IPS-11a (cell line): ENCODE data around the gene FARP1.

Source experiments
- H3K4me3 ChIP-seq: one replicate; pipeline ENCODE4 v1.5.1; 2013; ENCODE audit warnings: low read depth, low read length, control low read depth

FARP1 gene

DNA sequence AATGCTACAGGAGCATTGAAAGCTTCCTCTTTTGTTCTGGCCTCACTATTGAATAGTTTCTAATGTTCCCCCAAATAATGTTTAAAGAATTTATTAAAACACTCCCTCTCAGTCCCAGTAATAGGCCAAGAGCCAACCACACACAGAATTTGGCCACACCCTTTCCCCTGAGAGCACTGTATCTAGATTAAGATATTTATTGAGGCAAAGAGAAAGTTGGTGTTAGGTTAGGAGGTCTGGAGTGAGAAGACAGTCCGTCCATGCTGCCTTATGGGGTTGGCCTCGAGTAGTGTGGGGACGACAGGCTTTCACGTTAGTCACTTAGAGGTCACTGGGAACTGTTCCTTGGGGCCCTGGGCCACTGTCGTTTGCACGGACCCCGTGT, 157.1 kb downstream of the FARP1 start:
- no peak overlapping the region for H3K4me3 ChIP-seq

DNA sequence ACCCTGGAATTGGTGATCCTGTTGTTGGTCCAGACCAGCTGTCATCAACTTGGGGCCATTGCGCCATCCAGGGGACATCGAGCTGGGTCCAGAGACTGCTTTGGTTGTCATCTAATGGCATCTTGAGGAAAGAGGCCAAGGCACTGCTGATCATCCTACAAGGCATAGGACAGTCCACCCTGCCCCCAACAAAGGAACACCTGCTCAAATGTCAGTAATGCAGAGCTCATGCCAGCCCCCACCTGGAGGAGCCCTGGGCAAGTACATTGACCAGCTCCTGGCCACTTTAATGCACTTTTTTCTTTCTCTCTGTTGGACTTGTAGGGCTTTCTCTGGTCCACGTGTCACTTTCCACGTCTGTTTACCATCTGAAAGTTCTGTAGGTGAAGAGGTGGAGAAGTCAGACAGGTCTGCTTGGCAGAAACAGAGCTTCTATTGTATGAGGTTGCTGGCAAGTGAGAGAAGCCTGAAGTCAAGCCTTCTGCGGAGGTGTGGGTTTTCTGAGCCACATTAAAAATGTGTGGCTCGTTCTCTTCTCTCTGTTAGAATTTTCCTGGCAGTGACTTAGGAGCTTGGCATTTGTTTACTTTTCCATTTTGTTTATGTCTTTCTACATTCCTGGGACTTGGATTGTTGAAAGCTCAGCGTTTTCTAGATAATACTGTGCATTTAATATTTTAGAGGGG, 158.2 kb downstream of the FARP1 start:
- H3K4me3 ChIP-seq: no peak overlapping the region

- H3K4me3 ChIP-seq: no peak overlapping the region
These were observed 158.8 kb downstream of the FARP1 start for GRCh38 chr13:98301721-98302120.

DNA sequence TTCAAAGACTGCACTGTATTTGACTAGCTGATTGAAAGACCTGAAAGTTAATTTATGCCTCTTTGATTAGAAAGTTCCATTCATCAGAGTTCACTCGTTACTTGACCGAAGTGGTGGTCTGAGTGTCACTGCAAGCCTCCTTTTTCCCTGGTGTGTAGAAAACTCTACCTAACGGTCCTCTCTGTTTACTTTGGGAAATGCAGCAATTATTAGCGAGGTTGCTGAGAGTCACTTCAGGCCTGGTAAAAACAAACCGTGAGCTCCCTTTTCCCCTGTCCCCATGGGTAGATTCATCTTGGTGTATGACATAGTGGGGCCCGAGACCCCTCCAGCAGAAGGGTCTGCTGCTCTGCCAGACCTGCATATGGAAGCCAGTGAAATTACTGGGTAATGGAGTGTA, 161.0 kb downstream of the FARP1 start:
- no peak overlapping the region for H3K4me3 ChIP-seq

GRCh38 chr13:98305670-98306069, 162.8 kb downstream of the FARP1 start:
- H3K4me3 ChIP-seq: no peak overlapping the region

DNA sequence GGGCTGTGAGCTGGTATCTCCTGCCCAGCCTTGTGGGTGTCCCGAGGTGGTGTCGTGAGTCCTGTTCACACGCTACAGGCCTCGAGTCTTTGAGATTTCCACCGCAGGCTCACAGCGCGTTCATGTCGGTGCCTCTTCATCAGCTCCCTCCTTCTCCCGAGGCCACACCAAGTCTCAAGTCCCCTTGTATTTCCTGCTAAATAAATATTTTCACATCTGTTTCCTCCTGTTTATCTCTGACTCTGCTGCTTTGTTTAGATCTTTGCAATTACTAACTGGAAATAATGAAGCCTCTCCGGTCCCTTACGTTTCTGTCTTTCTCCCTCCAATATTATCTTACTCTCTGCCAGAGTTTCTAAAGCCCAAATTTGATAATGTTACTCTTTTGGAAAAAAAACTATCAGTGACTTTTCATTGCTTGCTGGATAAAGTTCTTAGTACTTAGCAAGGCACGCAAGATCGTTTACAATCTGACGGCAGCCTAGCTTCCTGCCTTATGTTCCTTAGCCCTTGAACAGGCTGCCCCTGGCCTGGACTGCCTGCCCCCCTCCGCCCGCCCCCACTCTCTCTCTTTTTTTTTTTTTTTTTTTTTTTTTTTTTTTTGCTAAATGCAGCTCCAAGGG, 164.7 kb downstream of the FARP1 start:
- no peak overlapping the region for H3K4me3 ChIP-seq

- no peak overlapping the region for H3K4me3 ChIP-seq
These were observed 165.4 kb downstream of the FARP1 start for GRCh38 chr13:98308086-98308911.

- H3K4me3 ChIP-seq: no peak overlapping the region
These were observed 166.9 kb downstream of the FARP1 start for GRCh38 chr13:98309569-98310335.

GRCh38 chr13:98310485-98311199, 167.7 kb downstream of the FARP1 start:
- no peak overlapping the region for H3K4me3 ChIP-seq

DNA sequence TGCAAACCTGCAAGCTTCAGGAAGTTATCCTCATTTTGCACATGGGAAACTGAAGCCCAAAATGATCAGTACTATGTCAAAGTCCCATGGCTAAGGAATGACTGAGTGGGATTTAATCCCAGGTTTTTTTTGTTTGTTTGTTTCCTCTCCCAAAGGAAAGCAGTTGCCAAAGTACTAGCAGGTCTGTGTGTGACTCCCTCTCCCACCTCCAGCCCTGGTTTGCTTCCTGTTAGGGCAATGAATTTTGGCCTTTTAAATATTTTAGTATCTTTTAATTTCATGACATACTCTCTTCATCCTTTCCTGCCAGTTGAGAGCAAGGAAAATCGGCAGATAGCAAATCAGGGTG, 168.3 kb downstream of the FARP1 start:
- H3K4me3 ChIP-seq: no peak overlapping the region

DNA sequence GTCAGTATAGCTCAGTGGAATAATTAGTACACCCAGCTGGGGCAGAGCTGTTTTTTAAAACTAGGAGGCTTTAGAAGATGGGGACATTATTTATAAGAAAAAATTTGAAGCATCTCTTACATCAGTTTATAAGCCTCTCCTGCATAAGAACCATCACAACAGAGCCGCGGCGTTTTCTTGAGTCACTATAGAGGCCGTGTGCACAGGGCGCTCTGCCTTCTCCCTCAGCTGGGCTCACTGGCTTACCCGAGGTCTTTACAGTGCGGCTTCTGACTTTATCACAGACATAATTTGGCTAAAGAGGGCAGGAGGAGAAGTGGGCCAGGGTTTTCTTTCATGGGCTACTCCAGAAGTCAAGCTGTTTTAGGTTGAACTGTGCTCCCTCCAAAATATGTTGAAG, 169.7 kb downstream of the FARP1 start:
- no peak overlapping the region for H3K4me3 ChIP-seq

GRCh38 chr13:98313023-98313921, 170.4 kb downstream of the FARP1 start:
- no peak overlapping the region for H3K4me3 ChIP-seq

GRCh38 chr13:98313922-98314292, 171.0 kb downstream of the FARP1 start:
- no peak overlapping the region for H3K4me3 ChIP-seq

DNA sequence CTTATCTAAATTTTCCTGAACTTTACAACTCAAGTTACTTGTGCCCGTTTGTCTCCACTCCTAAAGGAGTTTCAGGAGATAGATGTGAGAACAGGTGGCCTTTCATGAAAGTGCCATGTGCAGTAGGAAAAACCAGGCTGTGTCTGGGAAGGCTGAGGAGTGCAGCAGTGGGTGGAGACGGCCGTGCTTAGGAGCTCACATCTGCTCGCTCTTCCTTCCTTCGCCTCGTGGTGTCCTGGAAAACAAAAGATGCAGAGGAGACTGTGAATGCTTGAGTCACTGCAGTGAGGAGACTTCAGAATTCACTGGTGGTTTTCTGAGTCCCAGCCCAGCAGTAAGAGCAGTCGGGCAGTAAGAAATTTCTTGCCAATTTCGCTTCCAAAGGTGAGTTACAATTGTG, 172.6 kb downstream of the FARP1 start:
- H3K4me3 ChIP-seq: no peak overlapping the region

GRCh38 chr13:98315902-98316301, 173.0 kb downstream of the FARP1 start:
- H3K4me3 ChIP-seq: no peak overlapping the region

GRCh38 chr13:98317573-98318171, 174.8 kb downstream of the FARP1 start:
- no peak overlapping the region for H3K4me3 ChIP-seq

GRCh38 chr13:98318263-98318878, 175.5 kb downstream of the FARP1 start:
- H3K4me3 ChIP-seq: no peak overlapping the region

DNA sequence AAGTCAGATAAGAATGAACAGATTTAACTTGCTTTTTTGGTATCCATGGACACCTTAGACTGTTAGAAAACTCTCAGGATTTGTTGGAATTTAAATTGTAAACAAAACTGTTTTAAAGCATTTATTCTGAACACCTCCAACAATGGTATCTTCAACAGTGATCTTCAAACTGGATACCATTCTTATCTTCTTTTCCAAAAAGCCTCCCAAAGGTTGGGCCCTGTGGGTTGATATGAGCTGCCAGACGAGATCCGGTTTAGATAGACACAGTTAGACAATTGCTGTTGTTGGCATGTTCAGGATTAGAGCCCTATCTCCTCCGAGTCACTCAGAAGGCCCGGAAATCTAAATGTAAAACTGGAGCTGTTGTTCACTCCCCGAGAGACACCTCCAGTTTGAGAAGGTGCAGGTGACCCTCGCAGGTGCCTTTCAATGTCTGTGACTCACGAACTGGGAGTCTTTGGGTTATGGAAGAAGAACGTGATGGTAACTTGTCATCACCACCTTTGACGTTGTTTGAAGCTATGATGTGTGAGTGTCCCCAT, 177.7 kb downstream of the FARP1 start:
- H3K4me3 ChIP-seq: no peak overlapping the region

DNA sequence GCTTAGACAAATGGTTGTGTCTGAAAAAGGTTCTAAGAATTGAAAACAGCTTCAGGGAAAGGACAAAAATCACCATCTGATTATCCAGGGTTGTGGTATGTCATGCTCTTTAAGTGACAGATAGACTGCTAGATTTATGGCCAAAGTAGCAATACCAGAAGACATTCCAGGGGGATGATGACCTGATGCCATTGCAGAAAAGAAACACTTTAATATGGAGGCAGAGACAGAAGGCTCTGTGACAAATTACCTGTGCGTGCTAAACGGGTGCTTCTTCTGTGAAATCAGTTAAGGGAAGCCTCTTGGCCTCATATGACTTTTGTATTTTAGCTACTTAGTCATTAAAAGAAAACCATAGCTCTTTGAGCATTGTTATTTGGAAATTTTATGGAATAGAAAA, 178.5 kb downstream of the FARP1 start:
- H3K4me3 ChIP-seq: no peak overlapping the region
